HG03060 (cell line): ENCODE results near the gene NAGPA.

ENCODE experiments used
- ATAC-seq: cut with Tn5 transposase; IDR thresholded peaks from one replicate; pipeline ENCODE4 v1.9.1; 2021; ENCODE audit warnings: low read depth, moderate number of reproducible peaks; ENCODE audit not compliant: unreplicated experiment

NAGPA gene

GRCh38 chr16:4979164-4979563 is 54.6 kb downstream of the NAGPA start:
- ATAC-seq: no peak

- no peak for ATAC-seq
These were observed 57.1 kb downstream of the NAGPA start for GRCh38 chr16:4976611-4977145.

- peak; percentile 91 for ATAC-seq
These were observed 57.7 kb downstream of the NAGPA start for GRCh38 chr16:4976079-4976478.
